ENCODE data around the gene YPEL2.
"Not testable (repeated sequence)": the region's sequence is repeated elsewhere in the genome, so short reads cannot be mapped to it uniquely, and the experiment has no call there.

The YPEL2 gene

DNA sequence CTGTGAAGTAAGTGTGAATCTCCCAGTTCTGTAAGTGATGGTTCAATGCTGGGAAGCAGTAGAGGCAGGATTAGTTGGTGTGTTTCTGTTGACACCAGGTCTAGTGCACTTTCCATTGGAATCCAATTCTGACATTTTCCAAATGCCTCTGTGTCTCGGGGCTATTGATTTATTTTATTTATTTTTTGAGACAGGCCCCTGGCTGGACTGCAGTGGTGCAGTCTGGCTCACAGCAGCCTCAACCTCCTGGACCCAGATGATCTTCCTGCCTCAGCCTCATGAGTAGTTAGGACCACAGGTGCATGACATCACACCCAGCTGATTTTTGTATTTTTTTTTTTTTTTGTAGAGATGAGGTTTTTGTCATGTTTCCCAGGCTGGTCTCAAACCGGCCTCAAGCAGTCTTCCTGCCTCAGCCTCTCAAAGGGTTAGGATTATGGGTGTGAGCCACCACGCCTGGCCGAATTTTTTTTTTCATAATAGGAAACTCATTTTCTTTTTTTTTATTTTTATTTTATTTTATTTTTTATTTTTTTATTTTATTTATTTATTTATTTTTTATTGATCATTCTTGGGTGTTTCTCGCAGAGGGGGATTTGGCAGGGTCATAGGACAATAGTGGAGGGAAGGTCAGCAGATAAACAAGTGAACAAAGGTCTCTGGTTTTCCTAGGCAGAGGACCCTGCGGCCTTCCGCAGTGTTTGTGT lies 61.7 kb downstream of the YPEL2 start:
- Histone ChIP-seq H3K36me3 (ENCODE audit: control insufficient read depth, insufficient read depth, low read length) (peaks cover 24% of the 10 kb centered on the region), H3K4me3 (ENCODE audit: insufficient read depth, low read depth, low read length) (no peak overlapping the region), H3K27ac (ENCODE audit: insufficient read depth, low read depth, low read length, poor library complexity, severe bottlenecking) (no peak overlapping the region), H3K27me3 (ENCODE audit: control insufficient read depth, insufficient read depth, low read length, poor library complexity, severe bottlenecking) (no peaks in the 10 kb centered on the region), H3K4me1 (ENCODE audit: control insufficient read depth, insufficient read depth, low read length) (no peaks in the 10 kb centered on the region), H3K9me3 (ENCODE audit: control insufficient read depth, low read length) (no peaks in the 10 kb centered on the region)
- WGBS, 2 experiments = 93 to 98% methylated on average over 2 of the region's 7 CpGs

DNA sequence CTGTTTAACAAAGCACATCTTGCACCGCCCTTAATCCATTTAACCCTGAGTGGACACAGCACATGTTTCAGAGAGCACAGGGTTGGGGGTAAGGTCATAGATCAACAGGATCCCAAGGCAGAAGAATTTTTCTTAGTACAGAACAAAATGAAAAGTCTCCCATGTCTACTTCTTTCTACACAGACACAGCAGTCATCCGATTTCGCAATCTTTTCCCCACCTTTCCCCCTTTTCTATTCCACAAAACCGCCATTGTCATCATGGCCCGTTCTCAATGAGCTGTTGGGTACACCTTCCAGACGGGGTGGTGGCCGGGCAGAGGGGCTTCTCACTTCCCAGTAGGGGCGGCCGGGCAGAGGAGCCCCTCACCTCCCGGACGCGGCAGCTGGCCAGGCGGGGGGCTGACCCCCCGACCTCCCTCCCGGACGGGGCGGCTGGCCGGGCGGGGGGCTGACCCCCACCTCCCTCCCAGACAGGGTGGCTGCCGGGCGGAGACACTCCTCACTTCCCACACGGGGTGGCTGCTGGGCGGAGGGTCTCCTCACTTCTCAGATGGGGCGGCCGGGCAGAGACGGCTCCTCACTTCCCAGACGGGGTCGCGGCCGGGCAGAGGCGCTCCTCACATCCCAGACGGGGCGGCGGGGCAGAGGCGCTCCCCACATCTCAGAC lies 62.4 kb downstream of the YPEL2 start:
- not testable (repeated sequence) for H3K27ac ChIP-seq (ENCODE audit: insufficient read depth, low read depth, low read length, poor library complexity, severe bottlenecking); H3K4me1 ChIP-seq (ENCODE audit: control insufficient read depth, insufficient read depth, low read length); H3K4me3 ChIP-seq (ENCODE audit: insufficient read depth, low read depth, low read length); H3K9me3 ChIP-seq (ENCODE audit: control insufficient read depth, low read length); H3K27me3 ChIP-seq (ENCODE audit: control insufficient read depth, insufficient read depth, low read length, poor library complexity, severe bottlenecking)
- H3K36me3 ChIP-seq (ENCODE audit: control insufficient read depth, insufficient read depth, low read length) = peaks cover 24% of the 10 kb centered on the region
- 91 to 92% methylated on average over 30 to 34 of the region's 35 CpGs for WGBS, 2 experiments

DNA sequence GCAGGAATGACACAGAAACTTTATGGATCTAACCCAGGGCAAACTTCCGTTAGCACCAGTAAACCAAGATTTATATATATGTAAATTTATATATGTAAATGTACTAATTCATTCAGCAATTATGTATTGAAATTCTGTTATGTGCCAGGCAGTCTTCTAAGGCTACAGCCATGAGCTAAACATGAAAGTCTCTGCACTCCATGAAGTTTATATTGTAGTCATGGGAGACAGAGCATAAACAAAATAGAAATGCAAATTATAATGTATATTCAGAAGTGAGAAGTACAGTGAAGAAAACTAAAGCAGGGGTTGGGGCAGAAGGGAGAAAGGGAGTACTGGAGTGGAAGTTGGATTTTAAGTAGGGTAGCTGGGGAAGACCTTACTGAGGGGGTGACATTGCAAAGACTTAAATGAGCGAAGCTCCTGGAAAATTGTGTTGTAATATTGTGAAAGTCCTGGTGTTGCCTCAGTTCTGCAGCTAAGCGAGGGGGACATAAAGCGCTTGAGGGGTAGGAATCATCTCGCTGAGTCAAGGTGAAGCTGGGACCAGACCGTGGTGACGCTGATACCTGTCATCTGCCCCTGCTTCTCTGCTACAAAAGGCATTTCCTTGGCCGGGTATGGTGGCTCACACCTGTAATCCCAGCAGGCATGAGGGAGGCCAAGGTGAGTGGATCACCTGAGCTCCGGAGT lies 64.8 kb downstream of the YPEL2 start:
- Histone ChIP-seq H3K27ac (ENCODE audit: insufficient read depth, low read depth, low read length, poor library complexity, severe bottlenecking) (no peak overlapping the region), H3K36me3 (ENCODE audit: control insufficient read depth, insufficient read depth, low read length) (peaks cover 20% of the 10 kb centered on the region), H3K4me3 (ENCODE audit: insufficient read depth, low read depth, low read length) (no peak overlapping the region), H3K27me3 (ENCODE audit: control insufficient read depth, insufficient read depth, low read length, poor library complexity, severe bottlenecking) (no peaks in the 10 kb centered on the region), H3K4me1 (ENCODE audit: control insufficient read depth, insufficient read depth, low read length) (no peaks in the 10 kb centered on the region), H3K9me3 (ENCODE audit: control insufficient read depth, low read length) (no peaks in the 10 kb centered on the region)
- 94 to 95% methylated on average over 8 of the region's 9 CpGs for WGBS, 2 experiments

GRCh38 chr17:59397316-59398073 lies 66.0 kb downstream of the YPEL2 start:
- H3K9me3 ChIP-seq (ENCODE audit: control insufficient read depth, low read length) = no peaks in the 10 kb centered on the region
- WGBS, 2 experiments = 94 to 97% methylated on average over 15 of the region's 15 CpGs
- no peaks in the 10 kb centered on the region for H3K4me1 ChIP-seq (ENCODE audit: control insufficient read depth, insufficient read depth, low read length)
- no peak overlapping the region for H3K27ac ChIP-seq (ENCODE audit: insufficient read depth, low read depth, low read length, poor library complexity, severe bottlenecking)
- H3K4me3 ChIP-seq (ENCODE audit: insufficient read depth, low read depth, low read length) = no peak overlapping the region
- H3K27me3 ChIP-seq (ENCODE audit: control insufficient read depth, insufficient read depth, low read length, poor library complexity, severe bottlenecking) = no peaks in the 10 kb centered on the region
- peaks cover 20% of the 10 kb centered on the region for H3K36me3 ChIP-seq (ENCODE audit: control insufficient read depth, insufficient read depth, low read length)

DNA sequence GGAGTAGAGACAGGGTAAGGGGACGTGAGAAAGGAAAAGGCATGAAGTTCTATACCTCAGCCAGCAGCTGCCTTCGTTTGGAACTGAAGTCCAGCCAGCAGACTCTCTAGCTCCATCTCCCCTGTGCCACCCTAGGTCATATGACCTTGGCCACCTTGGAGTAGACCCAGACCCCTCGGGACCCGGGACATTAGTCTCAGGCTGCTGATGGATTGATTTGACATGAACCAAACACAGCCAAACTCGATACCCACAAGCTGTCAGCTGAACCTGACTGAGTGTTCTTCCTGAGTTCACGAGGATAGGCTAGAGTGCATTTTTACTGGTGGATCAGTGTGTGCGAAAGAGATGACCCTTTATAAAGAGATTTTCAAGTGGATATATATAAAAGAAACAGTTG lies 68.5 kb downstream of the YPEL2 start:
- no peaks in the 10 kb centered on the region for H3K9me3 ChIP-seq (ENCODE audit: control insufficient read depth, low read length)
- no peak overlapping the region for H3K27ac ChIP-seq (ENCODE audit: insufficient read depth, low read depth, low read length, poor library complexity, severe bottlenecking)
- WGBS, 2 experiments = 75 to 89% methylated on average over 6 to 7 of the region's 7 CpGs
- peaks cover 14% of the 10 kb centered on the region for H3K36me3 ChIP-seq (ENCODE audit: control insufficient read depth, insufficient read depth, low read length)
- no peaks in the 10 kb centered on the region for H3K4me1 ChIP-seq (ENCODE audit: control insufficient read depth, insufficient read depth, low read length)
- H3K27me3 ChIP-seq (ENCODE audit: control insufficient read depth, insufficient read depth, low read length, poor library complexity, severe bottlenecking) = no peaks in the 10 kb centered on the region
- H3K4me3 ChIP-seq (ENCODE audit: insufficient read depth, low read depth, low read length) = no peak overlapping the region

GRCh38 chr17:59400858-59401257 lies 69.4 kb downstream of the YPEL2 start:
- no peak overlapping the region for H3K27ac ChIP-seq (ENCODE audit: insufficient read depth, low read depth, low read length, poor library complexity, severe bottlenecking)
- no peaks in the 10 kb centered on the region for H3K9me3 ChIP-seq (ENCODE audit: control insufficient read depth, low read length)
- 96 to 100% methylated on average over 5 of the region's 5 CpGs for WGBS, 2 experiments
- peaks cover 8% of the 10 kb centered on the region for H3K36me3 ChIP-seq (ENCODE audit: control insufficient read depth, insufficient read depth, low read length)
- no peaks in the 10 kb centered on the region for H3K27me3 ChIP-seq (ENCODE audit: control insufficient read depth, insufficient read depth, low read length, poor library complexity, severe bottlenecking)
- H3K4me3 ChIP-seq (ENCODE audit: insufficient read depth, low read depth, low read length) = no peak overlapping the region
- peaks cover under 1% of the 10 kb centered on the region for H3K4me1 ChIP-seq (ENCODE audit: control insufficient read depth, insufficient read depth, low read length)

- H3K4me1 ChIP-seq (ENCODE audit: control insufficient read depth, insufficient read depth, low read length) = peaks cover 5% of the 10 kb centered on the region
- WGBS, 2 experiments = 92 to 98% methylated on average over 3 of the region's 3 CpGs
- H3K36me3 ChIP-seq (ENCODE audit: control insufficient read depth, insufficient read depth, low read length) = peaks cover 8% of the 10 kb centered on the region
- no peak overlapping the region for H3K27ac ChIP-seq (ENCODE audit: insufficient read depth, low read depth, low read length, poor library complexity, severe bottlenecking)
- no peak overlapping the region for H3K4me3 ChIP-seq (ENCODE audit: insufficient read depth, low read depth, low read length)
- no peaks in the 10 kb centered on the region for H3K9me3 ChIP-seq (ENCODE audit: control insufficient read depth, low read length)
- no peaks in the 10 kb centered on the region for H3K27me3 ChIP-seq (ENCODE audit: control insufficient read depth, insufficient read depth, low read length, poor library complexity, severe bottlenecking)
Observed at GRCh38 chr17:59401274-59401673, 69.8 kb downstream of the YPEL2 start.

DNA sequence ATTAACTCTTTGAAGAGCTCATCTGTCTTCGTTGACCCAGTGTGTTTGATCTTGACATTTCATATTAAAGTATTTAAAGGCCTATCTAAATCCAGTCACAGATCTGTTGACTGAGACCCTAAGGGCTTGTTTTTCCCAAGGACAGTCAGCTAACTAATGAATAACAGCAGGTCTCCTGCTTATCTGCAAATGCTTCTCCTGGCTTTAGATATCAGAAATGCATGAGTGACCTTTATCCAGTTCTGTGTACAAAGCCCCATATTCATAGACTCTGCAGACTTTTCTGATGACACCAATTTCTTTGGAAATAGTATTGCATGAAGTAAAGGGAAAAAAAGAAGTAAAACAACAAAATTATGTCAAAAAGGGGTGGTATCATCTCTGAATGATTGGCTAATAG lies 70.3 kb downstream of the YPEL2 start:
- H3K36me3 ChIP-seq (ENCODE audit: control insufficient read depth, insufficient read depth, low read length) = peaks cover 4% of the 10 kb centered on the region
- 75 to 82% methylated on average over 1 of the region's 1 CpG for WGBS, 2 experiments
- H3K4me3 ChIP-seq (ENCODE audit: insufficient read depth, low read depth, low read length) = no peak overlapping the region
- H3K27me3 ChIP-seq (ENCODE audit: control insufficient read depth, insufficient read depth, low read length, poor library complexity, severe bottlenecking) = no peaks in the 10 kb centered on the region
- H3K27ac ChIP-seq (ENCODE audit: insufficient read depth, low read depth, low read length, poor library complexity, severe bottlenecking) = no peak overlapping the region
- no peaks in the 10 kb centered on the region for H3K9me3 ChIP-seq (ENCODE audit: control insufficient read depth, low read length)
- H3K4me1 ChIP-seq (ENCODE audit: control insufficient read depth, insufficient read depth, low read length) = peaks cover 9% of the 10 kb centered on the region

DNA sequence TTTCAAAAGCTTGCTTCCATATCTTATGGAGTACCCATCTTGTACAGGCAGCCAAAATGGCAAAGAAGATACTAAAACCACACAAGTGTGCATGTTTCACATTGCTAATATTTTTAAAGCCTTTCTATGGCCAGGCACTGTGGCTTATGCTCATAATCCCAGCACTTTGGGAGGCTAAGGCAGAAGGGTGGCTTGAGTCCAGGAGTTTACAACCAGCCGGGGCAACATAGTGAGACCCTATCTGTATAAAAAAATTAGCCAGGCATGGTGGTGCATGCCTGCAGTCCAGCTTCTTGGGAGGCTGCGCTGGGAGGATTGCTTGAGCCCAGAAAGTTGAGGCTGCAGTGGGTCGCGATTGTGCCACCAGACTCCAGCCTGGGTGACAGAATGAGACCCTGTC lies 71.3 kb downstream of the YPEL2 start:
- Histone ChIP-seq H3K27ac (ENCODE audit: insufficient read depth, low read depth, low read length, poor library complexity, severe bottlenecking) (no peak overlapping the region), H3K4me3 (ENCODE audit: insufficient read depth, low read depth, low read length) (no peak overlapping the region), H3K4me1 (ENCODE audit: control insufficient read depth, insufficient read depth, low read length) (peaks cover 15% of the 10 kb centered on the region), H3K36me3 (ENCODE audit: control insufficient read depth, insufficient read depth, low read length) (no peaks in the 10 kb centered on the region), H3K27me3 (ENCODE audit: control insufficient read depth, insufficient read depth, low read length, poor library complexity, severe bottlenecking) (no peaks in the 10 kb centered on the region), H3K9me3 (ENCODE audit: control insufficient read depth, low read length) (no peaks in the 10 kb centered on the region)
- 87 to 94% methylated on average over 4 of the region's 4 CpGs for WGBS, 2 experiments

GRCh38 chr17:59404471-59404870 lies 73.0 kb downstream of the YPEL2 start:
- Histone ChIP-seq H3K4me3 (ENCODE audit: insufficient read depth, low read depth, low read length) (no peak overlapping the region), H3K27me3 (ENCODE audit: control insufficient read depth, insufficient read depth, low read length, poor library complexity, severe bottlenecking) (no peaks in the 10 kb centered on the region), H3K27ac (ENCODE audit: insufficient read depth, low read depth, low read length, poor library complexity, severe bottlenecking) (no peak overlapping the region), H3K36me3 (ENCODE audit: control insufficient read depth, insufficient read depth, low read length) (no peaks in the 10 kb centered on the region), H3K9me3 (ENCODE audit: control insufficient read depth, low read length) (no peaks in the 10 kb centered on the region), H3K4me1 (ENCODE audit: control insufficient read depth, insufficient read depth, low read length) (peaks cover 15% of the 10 kb centered on the region)
- WGBS, 2 experiments = 73 to 76% methylated on average over 2 to 3 of the region's 3 CpGs
